ENCODE data around the gene DPM3. TPM values are rescaled to one million over a fixed set of nuclear protein-coding genes. Genes with fewer than 3 reads are reported as not detected.

DPM3 gene
- total and polyA plus RNA-seq, 2 of the 13 experiments (the other 11 are each of a cell fraction or from before 2014, with no cell fraction given) = 23.2 to 53.4 TPM

- TF ChIP-seq ZNF503 (CRISPR knock-in tag; IDR thresholded peaks at IDR 0.05) = no peak
- peak; percentile 82 for TF ChIP-seq MED8 (CRISPR knock-in tag; IDR thresholded peaks at IDR 0.05; ENCODE audit: insufficient replicate concordance)
- TF ChIP-seq HDAC1 (CRISPR knock-in tag; IDR thresholded peaks at IDR 0.05) = peak; percentile 89
- no peak for TF ChIP-seq SALL2 (CRISPR knock-in tag; IDR thresholded peaks at IDR 0.05)
- no peak; the same call in 1 of the 2 replicates for TF ChIP-seq ZBTB26 (CRISPR knock-in tag; IDR thresholded peaks at IDR 0.05; ENCODE audit: borderline replicate concordance)
- TF ChIP-seq ZNF598 (CRISPR knock-in tag; IDR thresholded peaks at IDR 0.05; ENCODE audit: borderline replicate concordance) = no peak
- TF ChIP-seq SP140L (CRISPR knock-in tag; IDR thresholded peaks at IDR 0.05; ENCODE audit: borderline replicate concordance) = no peak
- TF ChIP-seq GLI4 (CRISPR knock-in tag; IDR thresholded peaks at IDR 0.05; ENCODE audit: borderline replicate concordance) = no peak
- no peak for TF ChIP-seq ZBTB10 (CRISPR knock-in tag; IDR thresholded peaks at IDR 0.05; ENCODE audit: borderline replicate concordance)
- TF ChIP-seq ZSCAN20 (CRISPR knock-in tag; IDR thresholded peaks at IDR 0.05; ENCODE audit: borderline replicate concordance) = no peak
- no peak for TF ChIP-seq HHEX (CRISPR knock-in tag; IDR thresholded peaks at IDR 0.05)
- TF ChIP-seq CBX2 (IDR thresholded peaks at IDR 0.05; ENCODE audit: low read depth, low read length) = no peak
- TF ChIP-seq CBX2 (CRISPR knock-in tag; IDR thresholded peaks at IDR 0.05; ENCODE audit: low read depth) = no peak
- TF ChIP-seq ZNF318 (CRISPR knock-in tag; IDR thresholded peaks at IDR 0.05) = peak; percentile 60; the same call in 1 of the 2 replicates
- no peak for TF ChIP-seq ZSCAN9 (CRISPR knock-in tag; IDR thresholded peaks at IDR 0.05; ENCODE audit: borderline replicate concordance)
Measured at GRCh38 chr1:155128755-155129473, 11.4 kb downstream of the DPM3 start (continued).
